Neutrophil (primary cell): ENCODE data around the gene RHOA.

Experiments
- H3K27ac ChIP-seq: fragments of 200-600 bp; sonication (generic); 2 replicates; pipeline ENCODE4 v1.5.1; 2016; ENCODE audit warnings: mild to moderate bottlenecking, moderate library complexity
- H3K27me3 ChIP-seq: fragments of 200-600 bp; sonication (generic); 2 replicates; pipeline ENCODE4 v1.6.0; 2016; ENCODE audit warnings: mild to moderate bottlenecking
- H3K36me3 ChIP-seq: fragments of 200-600 bp; sonication (generic); 2 replicates; pipeline ENCODE4 v1.5.1; 2017
- H3K4me1 ChIP-seq, 2 experiments: fragments of 200-600 bp in 1 of 2; sonication (generic) in 1 of 2; 1 replicate in 1 of 2; 2 replicates in 1 of 2; pipeline versions ENCODE4 v1.5.1 to v1.6.1; 2013 to 2016; ENCODE audit warnings: low read depth in 1 of 2, low read length in 1 of 2, mild to moderate bottlenecking in 1 of 2, moderate library complexity in 1 of 2; ENCODE audit not compliant: control insufficient read depth in 1 of 2, insufficient read depth in 1 of 2
- H3K4me3 ChIP-seq, 2 experiments: fragments of 200-600 bp in 1 of 2; sonication (generic) in 1 of 2; 1 replicate in 1 of 2; 2 replicates in 1 of 2; pipeline ENCODE4 v1.5.1; 2013 to 2016; ENCODE audit warnings: low read depth in 1 of 2, low read length in 1 of 2, mild to moderate bottlenecking in 1 of 2, moderate library complexity in 1 of 2
- H3K9me3 ChIP-seq: fragments of 200-600 bp; sonication (generic); 2 replicates; pipeline ENCODE4 v1.5.1; 2016
- CTCF ChIP-seq: fragments of 200-600 bp; sonication (generic); IDR thresholded peaks from 2 replicates; pipeline ENCODE4 v1.5.1; 2016; ENCODE audit warnings: antibody characterized with exemption

Gene RHOA

GRCh38 chr3:49424816-49425215 is 13.0 kb upstream of the RHOA start:
- Histone ChIP-seq H3K4me3 (no peak overlapping the region), H3K36me3 (no peaks in the 10 kb centered on the region), H3K27me3 (no peaks in the 10 kb centered on the region), H3K27ac (no peak overlapping the region), H3K9me3 (no peaks in the 10 kb centered on the region), H3K4me1 (peaks cover 19 to 32% of the 10 kb centered on the region in 2 experiments)
- TF ChIP-seq CTCF, result no peak

- H3K27ac ChIP-seq, result peak within 1 kb of the TSS; percentile 30
These were observed 10.8 kb upstream of the RHOA start, which contains the start of gene AMT for GRCh38 chr3:49422379-49423248. Gene AMT, minus strand, starts transcription at chr3:49422473. Its CDS starts 23 bp downstream, at chr3:49422450.

GRCh38 chr3:49421890-49422378 is 10.2 kb upstream of the RHOA start:
- no peaks in the 10 kb centered on the region for H3K27me3 ChIP-seq
- TF ChIP-seq CTCF, result no peak
- H3K4me1 ChIP-seq, result peaks cover 23 to 32% of the 10 kb centered on the region in 2 experiments
- peak overlapping the region; percentile 30 for H3K27ac ChIP-seq
- H3K4me3 ChIP-seq, result peak overlapping the region in 1 of 2 experiments; percentile 31
- H3K9me3 ChIP-seq, result no peaks in the 10 kb centered on the region
- peaks cover 7% of the 10 kb centered on the region for H3K36me3 ChIP-seq

More at GRCh38 chr3:49422379-49423248, 10.8 kb upstream of the RHOA start, which contains the start of gene AMT:
- Histone ChIP-seq H3K9me3 (no peaks in the 10 kb centered on the region), H3K27me3 (no peaks in the 10 kb centered on the region), H3K36me3 (peaks cover 7% of the 10 kb centered on the region), H3K4me1 (peaks cover 17 to 26% of the 10 kb centered on the region in 2 experiments), H3K4me3 (peak within 1 kb of the TSS in 1 of 2 experiments; percentile 31)
- TF ChIP-seq CTCF, result no peak

- peak overlapping the region; percentile 99 for H3K27ac ChIP-seq
- peaks cover 7% of the 10 kb centered on the region for H3K36me3 ChIP-seq
- peaks cover 61 to 62% of the 10 kb centered on the region in 2 experiments for H3K4me1 ChIP-seq
- H3K9me3 ChIP-seq, result no peaks in the 10 kb centered on the region
- no peak for TF ChIP-seq CTCF
- H3K4me3 ChIP-seq, result no peak overlapping the region
- no peaks in the 10 kb centered on the region for H3K27me3 ChIP-seq
These were observed 5.8 kb upstream of the RHOA start for GRCh38 chr3:49417516-49418120.

GRCh38 chr3:49416867-49417266 is 5.1 kb upstream of the RHOA start:
- H3K27me3 ChIP-seq, result no peaks in the 10 kb centered on the region
- peak overlapping the region; percentile 99 for H3K27ac ChIP-seq
- peaks cover 58% of the 10 kb centered on the region in 2 experiments for H3K4me1 ChIP-seq
- peaks cover 7% of the 10 kb centered on the region for H3K36me3 ChIP-seq
- no peaks in the 10 kb centered on the region for H3K9me3 ChIP-seq
- no peak for TF ChIP-seq CTCF
- peak overlapping the region; percentile 27 to 47 for H3K4me3 ChIP-seq
